Kidney capillary endothelial cell (primary cell): Measurements from ENCODE around the gene P2RX5.
"Not testable (repeated sequence)": the region's sequence is repeated elsewhere in the genome, so short reads cannot be mapped to it uniquely, and the experiment has no call there.

Source experiments
- DNase-seq: peaks from one replicate; pipeline ENCODE4 v3.0.0-alpha.2; 2018; ENCODE audit warnings: low spot score

Gene P2RX5, protein sequence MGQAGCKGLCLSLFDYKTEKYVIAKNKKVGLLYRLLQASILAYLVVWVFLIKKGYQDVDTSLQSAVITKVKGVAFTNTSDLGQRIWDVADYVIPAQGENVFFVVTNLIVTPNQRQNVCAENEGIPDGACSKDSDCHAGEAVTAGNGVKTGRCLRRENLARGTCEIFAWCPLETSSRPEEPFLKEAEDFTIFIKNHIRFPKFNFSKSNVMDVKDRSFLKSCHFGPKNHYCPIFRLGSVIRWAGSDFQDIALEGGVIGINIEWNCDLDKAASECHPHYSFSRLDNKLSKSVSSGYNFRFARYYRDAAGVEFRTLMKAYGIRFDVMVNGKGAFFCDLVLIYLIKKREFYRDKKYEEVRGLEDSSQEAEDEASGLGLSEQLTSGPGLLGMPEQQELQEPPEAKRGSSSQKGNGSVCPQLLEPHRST

DNA sequence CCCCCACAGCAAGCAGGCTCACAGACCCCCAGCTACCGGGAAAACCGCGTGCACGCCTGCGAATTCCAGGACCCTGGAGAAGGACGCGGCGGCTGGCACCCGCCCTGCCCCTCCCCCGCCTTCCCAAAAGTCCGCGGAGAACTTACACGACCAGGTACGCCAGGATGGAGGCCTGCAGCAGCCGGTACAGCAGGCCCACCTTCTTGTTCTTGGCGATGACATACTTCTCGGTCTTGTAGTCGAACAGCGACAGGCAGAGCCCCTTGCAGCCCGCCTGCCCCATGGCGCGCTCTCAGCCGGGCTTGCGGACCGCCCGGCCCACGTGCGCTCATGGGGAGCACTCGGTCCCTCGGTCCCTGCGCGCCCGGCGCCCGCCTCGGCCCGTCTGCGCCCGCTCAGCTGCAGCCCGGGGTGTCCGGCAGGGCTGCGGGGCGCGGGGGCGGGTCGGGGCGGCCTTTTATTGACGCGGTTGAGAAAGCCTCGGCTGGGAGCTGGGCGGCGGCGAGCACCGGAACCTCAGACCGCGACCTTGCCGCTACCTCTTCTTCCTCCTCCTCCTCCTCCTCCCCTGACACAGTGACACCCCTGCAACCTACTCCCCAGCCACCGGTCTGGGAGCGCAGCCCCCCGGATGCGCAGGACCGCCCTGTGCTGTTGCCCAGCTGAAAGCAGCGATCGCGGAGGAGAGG lies at the start of gene P2RX5:
Gene P2RX5, minus strand, starts transcription at position 433 of the 689 bp plus-strand sequence. Its CDS starts 150 bp downstream, at position 283.
- no peak for DNase-seq

DNA sequence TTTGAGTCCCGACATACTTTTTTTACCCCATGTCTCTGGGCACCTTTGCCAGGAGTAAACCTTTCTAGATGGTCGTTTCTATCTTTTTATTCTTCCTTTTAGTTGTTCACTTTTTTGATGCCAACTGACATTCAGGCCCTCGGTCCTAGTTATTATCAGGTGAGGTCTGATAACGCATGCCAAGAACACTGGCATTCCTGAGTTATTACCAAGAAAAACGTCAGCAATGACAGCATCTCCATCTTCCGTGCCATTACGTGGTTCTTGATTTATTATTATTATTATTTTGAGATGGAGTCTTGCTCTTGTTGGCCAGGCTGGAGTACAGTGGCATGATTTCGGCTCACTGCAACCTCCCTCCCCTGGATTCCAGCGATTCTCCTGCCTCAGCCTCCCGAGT lies 49.1 kb upstream of the P2RX5 start:
- DNase-seq = no peak

DNA sequence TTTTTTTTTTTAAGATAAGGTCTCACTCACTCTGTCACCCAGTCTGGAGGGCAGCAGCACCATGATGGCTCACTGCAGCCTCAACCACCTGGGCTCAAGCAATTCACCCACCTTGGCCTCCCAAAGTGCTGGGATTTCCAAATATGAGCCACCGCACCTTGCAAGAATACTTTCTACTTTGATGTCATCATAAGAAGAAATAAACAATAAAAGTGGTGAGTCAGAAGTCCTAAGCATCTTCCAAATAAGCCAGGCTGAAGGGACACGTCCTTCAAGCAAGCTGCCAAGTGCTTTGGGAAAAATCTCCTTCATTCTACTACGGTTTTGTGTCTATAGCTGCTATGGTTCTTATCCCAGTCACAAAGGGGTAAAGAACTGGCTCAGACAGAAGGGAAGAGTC lies 48.1 kb upstream of the P2RX5 start:
- DNase-seq = no peak

DNA sequence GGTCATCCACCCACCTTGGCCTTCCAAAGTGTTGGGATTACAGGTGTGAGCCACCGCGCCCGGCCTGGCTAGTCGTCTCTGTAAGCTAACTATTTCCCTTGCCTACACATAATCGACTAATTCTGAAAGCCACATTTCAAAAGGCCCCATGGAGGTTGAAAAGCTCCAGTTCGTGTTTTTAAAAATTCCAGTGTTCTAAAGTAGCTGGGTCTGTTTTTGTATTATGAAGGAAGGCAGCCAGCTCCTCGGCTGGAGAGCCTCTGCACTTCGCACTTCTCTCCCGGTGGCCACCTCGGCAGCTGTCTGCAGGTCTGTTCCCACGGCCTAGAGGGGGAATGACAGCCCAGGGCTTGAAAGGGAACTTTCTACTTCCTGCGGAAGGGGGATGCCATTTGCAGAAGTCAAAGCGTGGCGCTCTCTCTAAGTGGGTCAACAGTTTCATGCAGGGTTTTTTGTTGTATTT lies 44.7 kb upstream of the P2RX5 start:
- no peak for DNase-seq

DNA sequence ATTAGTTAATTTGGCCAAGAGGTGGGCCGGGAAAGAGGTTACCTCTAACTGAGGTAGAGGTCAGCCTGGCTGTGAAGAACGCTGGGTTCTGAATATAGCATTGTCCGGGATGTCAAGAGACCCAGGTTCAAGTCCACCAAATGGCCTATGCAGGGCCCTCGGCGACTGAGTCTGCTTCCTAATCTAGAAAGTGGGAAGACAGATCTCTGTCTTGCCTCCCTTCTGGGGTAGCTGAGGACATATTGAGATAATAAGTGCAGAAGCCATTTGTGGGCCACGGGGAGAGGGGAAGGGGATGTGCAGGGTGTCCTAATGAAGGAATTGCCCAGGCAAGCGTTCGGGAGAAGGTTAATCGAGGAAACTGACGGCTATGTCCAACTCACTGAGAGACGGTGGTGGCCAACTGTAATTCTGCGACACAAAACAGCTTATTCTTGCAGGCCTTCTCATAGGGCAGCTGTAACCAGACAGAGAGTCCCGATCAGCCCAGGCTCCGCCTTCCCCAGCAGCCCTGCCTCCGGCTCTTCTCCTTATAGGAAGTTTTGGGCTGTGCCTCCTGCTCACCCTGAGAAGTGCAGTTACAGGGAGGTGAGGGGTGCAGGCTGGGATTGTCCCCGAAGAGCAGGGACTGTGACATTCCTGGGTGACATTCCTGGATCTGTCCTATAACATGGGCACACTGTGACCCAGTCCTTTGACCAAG lies 43.6 kb upstream of the P2RX5 start:
- DNase-seq = no peak

DNA sequence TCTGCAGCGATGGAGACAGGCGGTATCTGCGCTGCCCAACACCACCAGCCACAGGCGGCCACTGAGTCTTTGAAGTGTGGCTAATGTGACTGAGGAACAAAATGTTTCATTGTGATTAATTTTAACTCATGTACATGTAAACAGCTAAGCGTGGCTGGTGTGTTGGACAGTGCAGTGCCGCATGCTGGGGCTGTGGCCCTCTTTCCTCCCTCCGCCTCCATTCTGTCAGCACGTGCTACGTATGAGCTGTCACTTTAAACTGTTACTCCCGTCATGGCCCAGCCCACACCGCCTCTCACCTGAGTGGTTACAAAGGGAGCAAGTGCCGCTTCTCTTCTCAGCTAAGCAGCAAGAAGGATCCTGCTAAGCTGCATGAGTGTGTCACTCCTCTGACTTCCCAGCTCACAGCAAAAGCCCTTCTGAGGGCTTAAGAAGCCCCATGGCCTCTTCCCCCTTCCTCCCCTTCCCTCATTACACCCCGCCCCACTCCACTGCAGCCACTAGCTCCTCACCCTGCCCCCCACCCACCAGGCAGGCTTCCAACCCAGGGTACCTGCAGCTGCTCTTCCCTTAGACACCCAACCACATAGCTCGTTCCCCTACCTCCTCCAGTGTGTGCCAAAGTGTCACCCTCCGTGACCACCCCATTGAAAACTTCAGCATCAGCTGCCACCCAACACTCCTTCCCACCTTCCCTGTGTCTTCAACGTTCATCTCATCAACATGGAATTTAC lies 42.8 kb upstream of the P2RX5 start:
- DNase-seq = no peak

DNA sequence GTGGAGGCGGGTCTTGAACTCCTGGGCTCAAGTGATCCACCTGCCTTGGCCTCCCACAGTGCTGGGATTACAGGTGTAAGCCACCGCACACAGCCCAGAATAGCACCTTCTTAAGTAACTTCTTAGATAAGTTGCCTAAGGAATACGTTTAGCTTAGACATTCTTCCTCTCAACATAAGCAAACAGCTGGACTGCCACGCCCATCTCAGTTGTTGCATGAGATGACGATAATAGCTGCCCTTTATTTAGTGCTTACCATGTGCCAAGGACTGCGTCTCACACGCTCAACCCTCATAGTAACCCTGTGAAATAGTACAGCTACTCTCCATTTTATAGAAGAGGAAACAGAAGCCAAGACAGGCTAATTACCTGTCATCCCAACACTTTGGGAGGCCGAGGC lies 39.6 kb upstream of the P2RX5 start:
- no peak for DNase-seq

DNA sequence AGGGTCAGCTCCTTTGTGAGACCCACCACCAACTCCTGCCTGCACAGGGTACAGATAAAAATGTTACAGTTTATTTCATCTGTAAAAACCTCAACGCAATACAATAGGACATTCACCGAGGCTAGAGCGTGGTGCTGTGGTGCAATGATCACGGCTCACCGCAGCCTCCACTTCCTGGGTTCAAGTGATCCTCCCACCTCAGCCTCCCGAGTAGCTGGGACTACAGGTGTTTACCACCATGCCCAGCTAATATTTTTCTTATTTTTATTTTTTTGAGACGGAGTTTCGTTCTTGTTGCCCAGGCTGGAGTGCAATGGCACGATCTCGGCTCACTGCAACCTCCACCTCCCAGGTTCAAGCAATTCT lies 38.9 kb upstream of the P2RX5 start:
- not testable (repeated sequence) for DNase-seq

DNA sequence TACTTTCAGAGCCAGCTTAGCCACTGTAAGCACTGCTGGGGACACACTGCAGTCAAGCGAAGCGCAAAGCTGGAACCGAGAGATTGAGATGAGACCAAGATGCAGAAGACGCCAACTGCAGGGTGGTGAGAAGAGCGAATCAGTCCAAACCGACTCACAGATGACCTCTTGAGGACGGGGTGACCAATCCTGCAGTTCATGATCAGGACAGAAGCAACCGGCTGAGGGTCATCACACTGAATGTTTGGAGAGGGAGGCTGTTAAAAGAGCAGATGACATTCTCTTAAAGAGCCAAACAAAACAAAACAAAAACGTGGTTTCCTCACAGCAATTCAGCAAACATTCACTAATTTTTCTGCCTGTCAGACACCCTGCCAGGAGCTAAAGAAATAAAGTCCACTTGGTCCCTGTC lies 36.3 kb upstream of the P2RX5 start:
- no peak for DNase-seq

DNA sequence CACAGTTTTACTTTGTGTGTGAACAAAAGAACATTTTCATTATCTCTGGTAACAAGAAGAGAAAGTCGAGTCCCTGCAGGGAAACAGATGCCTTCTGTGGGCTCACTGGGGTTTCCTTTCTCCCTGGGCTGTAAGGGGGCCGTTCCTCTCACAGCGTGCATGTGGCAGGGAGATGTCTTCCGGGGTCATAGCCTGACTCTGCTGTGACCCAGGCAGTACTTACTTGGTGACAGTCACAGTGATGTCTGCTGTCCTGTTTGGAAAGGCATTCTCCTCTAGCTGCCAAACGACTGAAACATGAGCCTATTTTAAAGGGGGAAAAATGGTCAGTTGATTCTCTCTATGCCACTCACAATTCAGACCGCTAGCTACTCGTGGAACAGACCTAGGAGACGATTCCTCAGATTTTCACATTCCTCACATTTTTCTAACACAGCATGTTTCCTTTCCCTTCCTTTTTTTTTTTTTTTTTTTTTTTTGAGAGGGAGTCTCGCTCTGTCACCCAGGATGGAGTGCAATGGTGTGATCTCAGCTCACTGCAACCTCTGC lies 35.0 kb upstream of the P2RX5 start:
- no peak for DNase-seq

DNA sequence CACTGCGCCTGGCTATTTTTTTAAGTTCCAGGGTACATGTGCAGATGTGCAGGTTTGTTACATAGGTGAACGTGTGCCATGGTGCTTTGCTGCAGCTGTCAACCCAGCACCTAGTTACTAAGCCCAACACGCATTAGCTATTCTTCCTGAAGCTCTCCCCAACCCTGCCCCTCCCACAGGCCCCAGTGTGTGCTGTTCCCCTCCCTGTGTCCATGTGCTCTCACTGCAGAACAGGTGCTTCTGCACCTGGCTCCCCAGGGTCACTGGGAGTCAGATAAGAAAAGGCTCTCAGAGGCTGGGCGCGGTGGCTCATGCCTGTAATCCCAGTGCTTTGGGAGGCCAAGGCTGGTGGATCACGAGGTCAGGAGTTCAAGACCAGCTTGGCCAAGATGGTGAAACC lies 33.9 kb upstream of the P2RX5 start:
- DNase-seq = no peak

DNA sequence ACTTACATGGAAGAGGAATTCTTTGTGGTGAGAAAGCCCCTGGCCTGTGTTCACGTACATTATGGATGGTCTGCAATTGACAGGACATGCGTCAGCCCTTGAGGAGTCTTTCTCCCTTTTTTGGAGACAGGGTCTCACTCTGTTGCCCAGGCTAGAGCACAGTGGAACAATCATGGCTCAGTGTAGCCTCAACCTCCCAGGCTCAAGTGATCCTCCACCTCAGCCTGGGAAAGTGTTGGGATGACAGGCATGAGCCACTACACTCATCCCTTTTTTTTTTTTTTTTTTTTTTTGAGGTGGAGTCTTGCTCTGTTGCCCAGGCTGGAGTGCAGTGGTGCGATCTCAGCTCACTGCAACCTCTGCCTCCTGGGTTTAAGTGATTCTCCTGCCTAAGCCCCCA lies 32.1 kb upstream of the P2RX5 start:
- not testable (repeated sequence) for DNase-seq

DNA sequence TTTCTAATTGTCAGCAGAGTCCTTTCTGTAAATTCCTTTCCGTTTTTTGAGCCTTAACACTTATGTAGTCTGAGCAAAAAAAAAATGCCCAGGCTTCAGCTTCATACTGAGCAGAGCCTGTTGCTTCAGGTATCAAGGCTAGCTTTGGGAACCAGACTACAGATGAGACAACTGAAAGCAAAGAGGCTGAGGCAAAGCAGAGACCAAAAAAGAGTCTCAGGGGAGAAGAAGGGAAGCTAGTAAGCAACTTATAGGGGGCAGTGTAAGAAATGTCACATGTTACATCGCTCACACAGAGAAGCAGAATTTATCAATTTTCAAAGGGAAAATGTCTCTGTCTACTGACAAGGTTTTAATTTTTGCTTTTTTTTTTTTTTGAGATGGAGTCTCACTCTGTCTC lies 31.1 kb upstream of the P2RX5 start:
- no peak for DNase-seq

DNA sequence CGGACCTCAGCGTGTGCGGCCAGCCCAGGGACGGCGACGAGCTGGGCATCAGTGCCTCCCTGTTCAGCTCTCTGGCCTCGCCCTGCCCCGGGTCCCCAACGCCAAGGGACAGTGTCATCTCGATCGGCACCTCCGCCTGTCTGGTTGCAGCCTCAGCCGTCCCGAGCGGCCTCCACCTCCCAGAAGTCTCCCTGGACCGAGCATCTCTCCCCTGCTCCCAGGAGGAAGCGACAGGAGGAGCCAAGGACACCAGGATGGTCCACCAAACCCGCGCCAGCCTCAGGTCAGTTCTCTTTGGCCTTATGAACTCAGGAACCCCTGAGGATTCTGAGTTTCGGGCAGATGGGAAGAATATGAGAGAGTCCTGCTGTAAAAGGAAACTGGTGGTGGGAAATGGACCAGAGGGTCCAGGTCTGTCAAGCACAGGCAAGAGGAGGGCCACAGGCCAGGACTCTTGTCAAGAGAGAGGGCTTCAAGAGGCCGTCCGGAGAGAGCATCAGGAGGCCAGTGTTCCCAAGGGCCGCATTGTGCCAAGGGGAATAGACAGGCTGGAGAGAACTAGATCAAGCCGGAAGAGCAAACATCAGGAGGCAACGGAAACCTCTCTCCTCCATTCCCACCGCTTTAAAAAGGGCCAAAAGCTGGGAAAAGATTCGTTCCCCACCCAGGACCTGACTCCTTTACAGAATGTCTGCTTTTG lies 28.6 kb upstream of the P2RX5 start:
- peak; percentile 12 for DNase-seq

DNA sequence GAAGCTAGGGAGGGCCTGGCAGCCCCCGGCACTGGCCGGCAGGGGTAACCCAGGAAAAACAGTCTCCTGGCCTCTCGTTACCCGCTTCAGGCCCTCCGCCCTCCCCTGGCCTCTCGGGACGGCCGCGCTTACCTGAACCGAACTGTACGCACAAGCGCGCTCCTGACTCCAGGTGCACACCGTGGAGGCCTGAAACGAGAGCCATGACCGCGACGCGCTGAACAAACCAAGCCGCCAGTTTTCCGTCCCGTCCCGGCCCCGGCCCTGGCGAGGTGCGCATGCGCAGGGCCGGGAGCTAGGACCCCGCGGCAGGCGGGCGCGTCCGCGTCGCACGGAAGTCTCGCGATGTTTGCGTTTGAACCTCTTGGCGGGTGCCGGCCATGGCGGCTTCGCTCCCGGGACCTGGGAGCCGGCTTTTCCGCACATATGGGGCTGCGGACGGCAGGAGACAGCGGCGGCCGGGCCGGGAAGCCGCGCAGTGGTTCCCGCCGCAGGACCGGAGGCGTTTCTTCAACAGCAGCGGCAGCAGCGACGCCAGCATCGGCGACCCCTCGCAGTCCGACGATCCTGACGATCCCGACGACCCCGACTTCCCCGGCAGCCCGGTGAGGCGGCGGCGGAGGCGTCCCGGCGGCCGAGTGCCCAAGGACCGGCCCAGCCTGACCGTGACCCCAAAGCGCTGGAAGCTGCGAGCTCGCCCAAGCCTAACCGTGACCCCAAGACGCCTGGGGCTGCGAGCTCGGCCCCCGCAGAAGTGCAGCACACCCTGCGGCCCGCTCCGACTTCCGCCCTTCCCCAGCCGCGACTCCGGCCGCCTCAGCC lies 27.8 kb upstream of the P2RX5 start, which contains the start of gene HASPIN:
Gene HASPIN, plus strand, starts transcription at position 348 of the 822 bp plus-strand sequence. Its CDS starts 33 bp downstream, at position 381.
- peak; percentile 89 for DNase-seq

DNA sequence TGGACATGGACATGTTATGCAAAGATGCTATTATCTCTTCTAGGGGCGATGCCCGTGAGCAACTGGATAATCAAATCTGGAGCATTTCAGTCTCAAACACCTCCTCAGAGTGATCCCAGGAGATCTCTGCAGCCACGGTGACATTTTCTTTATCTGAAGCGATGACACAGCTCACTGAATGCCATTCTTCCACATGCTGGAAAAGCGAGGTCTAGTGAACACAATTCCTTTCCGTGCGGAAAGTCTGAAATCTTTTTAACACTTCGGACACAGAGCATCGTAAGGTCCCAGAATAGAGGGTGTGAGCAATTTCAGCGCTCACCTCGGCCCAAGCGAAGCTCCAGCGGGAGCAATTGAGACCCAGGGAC lies 27.2 kb upstream of the P2RX5 start:
- no peak for DNase-seq

DNA sequence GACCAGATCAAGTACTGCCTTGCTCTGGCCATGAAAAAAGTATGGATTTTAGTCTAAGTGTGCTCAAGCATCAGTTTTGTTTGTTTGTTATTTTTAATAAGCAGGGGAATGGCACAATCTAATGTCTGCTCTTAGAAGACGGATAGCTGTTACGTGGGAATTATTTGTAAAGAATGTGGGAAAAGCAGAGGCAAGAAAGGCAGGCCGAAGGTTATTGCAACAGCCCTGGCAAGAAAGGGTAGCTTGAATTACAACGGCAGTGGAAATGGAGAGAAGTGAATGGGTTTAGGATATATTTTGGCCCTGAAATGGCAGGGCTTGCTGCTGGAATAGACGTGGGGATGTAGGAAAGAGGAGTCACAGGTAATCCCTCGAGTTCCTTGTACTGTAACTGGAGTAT lies 26.8 kb upstream of the P2RX5 start:
- no peak for DNase-seq

DNA sequence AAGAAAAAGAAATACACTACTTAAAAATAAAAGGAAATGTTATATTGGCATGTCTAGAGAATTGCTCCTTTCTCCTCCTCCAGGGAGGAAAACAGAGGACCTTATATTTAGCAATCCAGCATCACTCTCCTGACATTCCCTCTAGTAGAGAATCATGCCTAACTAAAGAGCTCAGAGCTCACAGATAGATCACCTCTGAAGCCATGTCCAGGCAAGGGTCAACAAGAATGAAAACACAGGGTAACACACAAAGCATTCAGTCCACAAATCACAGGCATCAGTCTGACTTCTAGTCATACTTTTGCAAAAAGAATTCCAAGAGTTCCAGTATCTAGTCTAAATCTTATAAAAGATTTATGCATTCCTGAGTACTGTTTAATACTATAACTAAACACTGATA lies 23.3 kb upstream of the P2RX5 start:
- DNase-seq = no peak

DNA sequence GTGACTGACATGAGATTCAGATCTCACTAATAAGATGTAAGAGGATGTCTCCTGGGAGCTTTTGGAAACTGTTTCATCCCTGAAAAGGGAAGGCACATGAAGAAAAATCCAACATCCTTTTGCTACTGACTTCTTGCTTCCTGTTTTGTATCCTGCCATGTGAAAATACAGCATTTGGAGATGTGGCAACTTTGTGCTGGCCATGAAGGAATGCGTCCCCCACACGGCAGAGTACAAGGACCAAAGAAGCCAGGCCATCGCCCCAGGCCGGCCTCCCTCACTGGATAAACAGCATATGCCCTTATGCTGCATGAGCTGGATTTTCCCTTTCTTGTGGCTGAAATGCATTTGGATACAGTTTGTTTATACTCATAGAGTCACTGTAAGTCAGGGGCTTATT lies 22.2 kb upstream of the P2RX5 start:
- DNase-seq = no peak

DNA sequence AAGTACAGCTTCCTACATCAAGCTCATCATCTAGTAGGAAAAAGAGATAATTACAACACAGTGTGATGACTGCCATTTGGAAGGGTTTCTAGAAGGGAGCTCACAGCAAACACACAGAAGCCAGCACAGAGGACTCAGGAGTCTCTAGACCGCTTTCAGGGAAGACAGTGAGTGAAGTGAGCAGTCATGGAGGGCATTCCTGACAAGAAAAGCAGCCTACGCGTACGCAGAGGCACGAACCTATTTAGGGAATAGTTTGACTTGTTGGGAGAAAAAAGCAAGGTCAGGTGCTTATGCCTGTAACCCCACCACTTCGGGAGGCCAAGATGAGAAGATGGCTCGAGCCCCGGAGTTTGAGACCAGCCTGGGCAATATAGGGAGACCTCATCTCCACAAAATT lies 19.3 kb upstream of the P2RX5 start:
- DNase-seq = no peak
